Measurements from ENCODE around the gene HNMT. TPM values are rescaled to one million over a fixed set of nuclear protein-coding genes. Genes with fewer than 3 reads are reported as not detected.

HNMT gene
- total RNA-seq, 1 donor: 161 TPM

- no peak for DNase-seq (ENCODE audit: low read depth)
- H3K4me3 ChIP-seq (ENCODE audit: low read depth, low read length): no peak overlapping the region
- no peak for TF ChIP-seq CTCF (IDR thresholded peaks at IDR 0.05; ENCODE audit: insufficient read depth, low read depth, low read length)
Measured at GRCh38 chr2:138007431-138007830, 43.2 kb downstream of the HNMT start.

GRCh38 chr2:138009622-138010021, 45.3 kb downstream of the HNMT start:
- no peak for DNase-seq (ENCODE audit: low read depth)
- no peak for TF ChIP-seq CTCF (IDR thresholded peaks at IDR 0.05; ENCODE audit: insufficient read depth, low read depth, low read length)
- no peak overlapping the region for H3K4me3 ChIP-seq (ENCODE audit: low read depth, low read length)

- no peak for DNase-seq (ENCODE audit: low read depth)
- no peak overlapping the region for H3K4me3 ChIP-seq (ENCODE audit: low read depth, low read length)
- TF ChIP-seq CTCF (IDR thresholded peaks at IDR 0.05; ENCODE audit: insufficient read depth, low read depth, low read length): no peak
Measured at GRCh38 chr2:138010890-138011289, 46.6 kb downstream of the HNMT start.

- no peak overlapping the region for H3K4me3 ChIP-seq (ENCODE audit: low read depth, low read length)
- DNase-seq (ENCODE audit: low read depth): no peak
- TF ChIP-seq CTCF (IDR thresholded peaks at IDR 0.05; ENCODE audit: insufficient read depth, low read depth, low read length): no peak
Measured at GRCh38 chr2:138012082-138012481, 47.8 kb downstream of the HNMT start.

- TF ChIP-seq CTCF (IDR thresholded peaks at IDR 0.05; ENCODE audit: insufficient read depth, low read depth, low read length): no peak
- no peak for DNase-seq (ENCODE audit: low read depth)
- H3K4me3 ChIP-seq (ENCODE audit: low read depth, low read length): no peak overlapping the region
Measured at GRCh38 chr2:138012968-138013367, 48.7 kb downstream of the HNMT start.

- H3K4me3 ChIP-seq (ENCODE audit: low read depth, low read length): no peak overlapping the region
- no peak for TF ChIP-seq CTCF (IDR thresholded peaks at IDR 0.05; ENCODE audit: insufficient read depth, low read depth, low read length)
- DNase-seq (ENCODE audit: low read depth): no peak
Measured at GRCh38 chr2:138013639-138014038, 49.4 kb downstream of the HNMT start.

GRCh38 chr2:138015494-138015893, 51.2 kb downstream of the HNMT start:
- no peak for DNase-seq (ENCODE audit: low read depth)
- no peak for TF ChIP-seq CTCF (IDR thresholded peaks at IDR 0.05; ENCODE audit: insufficient read depth, low read depth, low read length)
- no peak overlapping the region for H3K4me3 ChIP-seq (ENCODE audit: low read depth, low read length)

All from fibroblast of villous mesenchyme (primary cell).